ENCODE measurements around the gene CLEC6A. TPM values are rescaled to one million over a fixed set of nuclear protein-coding genes. Genes with fewer than 3 reads are reported as not detected.

CLEC6A gene
- total and polyA plus RNA-seq, 4 donors = not detected

DNA sequence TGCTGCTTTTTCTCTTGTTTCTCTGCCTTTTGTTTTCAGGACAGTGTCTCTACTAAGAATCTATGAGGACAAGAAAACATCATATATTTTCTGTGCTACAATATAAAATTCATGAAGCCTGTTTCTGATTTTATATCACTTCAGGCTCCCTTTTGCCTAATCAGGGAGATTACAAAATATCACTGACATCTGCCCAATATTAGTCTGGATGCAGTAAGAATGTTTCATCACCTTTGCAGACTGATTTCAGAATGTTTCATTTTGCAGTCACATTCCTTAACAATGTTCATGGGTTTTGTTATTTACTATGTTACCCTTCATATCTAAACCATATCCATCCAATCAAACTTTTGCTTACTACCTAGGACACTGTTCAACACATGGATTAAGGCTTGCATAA, 491 bp upstream of the CLEC6A start:
- H3K4me1 ChIP-seq (ENCODE audit: control insufficient read depth in 4 of 4, insufficient read depth in 4 of 4, low read length in 3 of 4) = no peaks in the 10 kb centered on the region
- DNase-seq (ENCODE audit: low spot score) = no peak
- TF ChIP-seq REST (IDR thresholded peaks at IDR 0.05) (no peak), ZBTB33 (IDR thresholded peaks at IDR 0.05) (no peak), RXRA (IDR thresholded peaks at IDR 0.05) (no peak), GABPA (IDR thresholded peaks at IDR 0.05 in 1 of 2, conservative IDR thresholded peaks at IDR 0.05 in 1 of 2) (no peak), RAD21 (IDR thresholded peaks at IDR 0.05) (no peak), SP1 (IDR thresholded peaks at IDR 0.05) (no peak), FOXA1 (IDR thresholded peaks at IDR 0.05) (no peak), HNF4A (conservative IDR thresholded peaks at IDR 0.05) (no peak), NR2F2 (IDR thresholded peaks at IDR 0.05) (no peak), YY1 (IDR thresholded peaks at IDR 0.05) (no peak), TAF1 (conservative IDR thresholded peaks at IDR 0.05) (no peak), EGR1 (IDR thresholded peaks at IDR 0.05; ENCODE audit: low read depth in 2 of 2) (no peak), HNF4G (IDR thresholded peaks at IDR 0.05) (no peak), FOXA2 (IDR thresholded peaks at IDR 0.05) (no peak), JUND (IDR thresholded peaks at IDR 0.05) (no peak)
- TF ChIP-seq, protein P1, sequence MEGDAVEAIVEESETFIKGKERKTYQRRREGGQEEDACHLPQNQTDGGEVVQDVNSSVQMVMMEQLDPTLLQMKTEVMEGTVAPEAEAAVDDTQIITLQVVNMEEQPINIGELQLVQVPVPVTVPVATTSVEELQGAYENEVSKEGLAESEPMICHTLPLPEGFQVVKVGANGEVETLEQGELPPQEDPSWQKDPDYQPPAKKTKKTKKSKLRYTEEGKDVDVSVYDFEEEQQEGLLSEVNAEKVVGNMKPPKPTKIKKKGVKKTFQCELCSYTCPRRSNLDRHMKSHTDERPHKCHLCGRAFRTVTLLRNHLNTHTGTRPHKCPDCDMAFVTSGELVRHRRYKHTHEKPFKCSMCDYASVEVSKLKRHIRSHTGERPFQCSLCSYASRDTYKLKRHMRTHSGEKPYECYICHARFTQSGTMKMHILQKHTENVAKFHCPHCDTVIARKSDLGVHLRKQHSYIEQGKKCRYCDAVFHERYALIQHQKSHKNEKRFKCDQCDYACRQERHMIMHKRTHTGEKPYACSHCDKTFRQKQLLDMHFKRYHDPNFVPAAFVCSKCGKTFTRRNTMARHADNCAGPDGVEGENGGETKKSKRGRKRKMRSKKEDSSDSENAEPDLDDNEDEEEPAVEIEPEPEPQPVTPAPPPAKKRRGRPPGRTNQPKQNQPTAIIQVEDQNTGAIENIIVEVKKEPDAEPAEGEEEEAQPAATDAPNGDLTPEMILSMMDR (IDR thresholded peaks at IDR 0.05; ENCODE audit: low read depth, low read length, missing input control) = no peak
- TF ChIP-seq, protein P2, sequence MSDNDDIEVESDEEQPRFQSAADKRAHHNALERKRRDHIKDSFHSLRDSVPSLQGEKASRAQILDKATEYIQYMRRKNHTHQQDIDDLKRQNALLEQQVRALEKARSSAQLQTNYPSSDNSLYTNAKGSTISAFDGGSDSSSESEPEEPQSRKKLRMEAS (IDR thresholded peaks at IDR 0.05) = no peak
- TF ChIP-seq, protein P3, sequence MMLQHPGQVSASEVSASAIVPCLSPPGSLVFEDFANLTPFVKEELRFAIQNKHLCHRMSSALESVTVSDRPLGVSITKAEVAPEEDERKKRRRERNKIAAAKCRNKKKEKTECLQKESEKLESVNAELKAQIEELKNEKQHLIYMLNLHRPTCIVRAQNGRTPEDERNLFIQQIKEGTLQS (IDR thresholded peaks at IDR 0.05) = no peak
- peaks cover 0 to 15% (median 2%) of the 10 kb centered on the region in 4 donors for H3K27me3 ChIP-seq (ENCODE audit: control insufficient read depth in 4 of 4, insufficient read depth in 4 of 4, low read length in 3 of 4)
- no peaks in the 10 kb centered on the region for H3K36me3 ChIP-seq (ENCODE audit: control insufficient read depth in 4 of 4, insufficient read depth in 3 of 4, low read depth in 1 of 4, low read length in 3 of 4)
- no peak overlapping the region for H3K27ac ChIP-seq (ENCODE audit: low read depth in 1 of 2, low read length in 2 of 2)
- H3K9ac ChIP-seq (ENCODE audit: low read depth in 1 of 2, low read length in 2 of 2) = no peak overlapping the region
- H3K4me3 ChIP-seq (ENCODE audit: low read depth in 1 of 3, low read length in 3 of 3) = no peak overlapping the region
- no peaks in the 10 kb centered on the region for H3K9me3 ChIP-seq (ENCODE audit: control insufficient read depth in 4 of 4, low read length in 3 of 4)
